NK-92 (cell line): ENCODE data around the gene TMEM94.
"Not testable (repeated sequence)": the region's sequence is repeated elsewhere in the genome, so short reads cannot be mapped to it uniquely, and the experiment has no call there.

Source experiments
- DNase-seq: peaks from one replicate; lab custom pipeline; 2025; ENCODE audit not compliant: unreplicated experiment; lab: John Stamatoyannopoulos, UW

Gene TMEM94

DNA sequence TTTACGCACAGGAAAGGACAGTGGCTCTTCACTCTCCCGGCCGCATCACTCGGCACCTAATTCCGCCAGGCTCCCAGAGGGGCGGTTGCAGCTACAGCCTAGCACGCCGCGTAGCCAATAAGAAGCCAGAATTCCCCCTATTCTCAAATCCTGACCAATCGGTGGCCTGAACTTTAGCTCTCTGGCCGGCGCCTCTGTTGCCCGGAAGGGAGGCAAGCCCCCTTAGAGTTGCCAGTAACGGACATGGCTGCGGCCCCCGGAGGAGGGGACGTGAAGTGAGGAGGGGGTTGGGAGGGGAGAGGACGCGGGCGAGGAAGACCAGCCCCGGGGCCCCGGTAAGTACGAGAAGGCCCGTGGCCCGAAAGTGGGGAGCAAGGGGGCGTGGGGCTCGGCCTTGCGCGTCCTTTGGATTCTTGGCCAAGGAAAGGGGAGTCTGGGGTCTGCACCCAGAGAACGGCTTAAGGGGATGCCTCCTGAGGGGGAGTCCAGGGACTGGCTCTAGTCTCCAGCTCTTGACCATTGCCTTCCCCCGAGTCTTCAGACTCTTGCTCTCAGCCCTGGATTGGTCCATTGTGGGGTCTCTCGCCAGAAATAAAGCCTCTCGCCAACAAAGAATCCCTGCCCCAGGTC lies at the start of gene TMEM94:
Gene TMEM94, plus strand, starts transcription at position 219 of the 630 bp plus-strand sequence. CDS start 15,271 bp downstream, outside the sequence.
- peak; percentile 44 for DNase-seq

DNA sequence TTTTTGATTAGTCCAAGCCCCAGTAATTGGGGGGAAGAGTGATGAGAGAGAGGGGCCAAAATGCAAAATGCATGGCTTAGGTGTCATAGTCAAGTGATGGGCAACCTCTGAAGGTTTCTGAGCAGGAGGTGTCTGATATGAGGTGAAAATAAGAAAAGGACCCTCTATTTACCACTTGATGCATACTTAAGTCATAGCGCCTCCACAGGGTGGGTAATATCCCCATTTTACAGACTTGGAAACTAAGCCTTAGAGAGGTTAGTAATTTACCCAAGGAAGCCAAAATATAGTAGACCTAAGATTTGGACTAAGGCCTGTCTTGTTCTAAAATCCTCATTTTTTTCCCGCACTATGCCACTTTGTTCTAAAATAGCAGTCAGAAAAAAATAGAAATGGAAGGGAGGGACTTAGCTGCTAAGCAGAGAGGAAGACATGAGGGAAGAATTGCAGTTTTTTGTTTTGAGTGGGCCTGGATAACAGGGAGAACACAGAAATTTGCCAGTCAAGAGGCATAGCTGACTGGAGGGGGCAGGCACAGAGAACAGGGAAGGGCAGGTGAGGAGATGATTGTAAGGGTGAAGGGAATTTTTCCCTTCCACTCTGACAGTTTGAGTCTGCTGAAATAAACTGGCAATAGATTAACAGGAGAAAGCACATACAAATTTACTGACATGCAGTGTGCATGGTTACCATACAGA lies 48.6 kb upstream of the TMEM94 start:
- DNase-seq: no peak

DNA sequence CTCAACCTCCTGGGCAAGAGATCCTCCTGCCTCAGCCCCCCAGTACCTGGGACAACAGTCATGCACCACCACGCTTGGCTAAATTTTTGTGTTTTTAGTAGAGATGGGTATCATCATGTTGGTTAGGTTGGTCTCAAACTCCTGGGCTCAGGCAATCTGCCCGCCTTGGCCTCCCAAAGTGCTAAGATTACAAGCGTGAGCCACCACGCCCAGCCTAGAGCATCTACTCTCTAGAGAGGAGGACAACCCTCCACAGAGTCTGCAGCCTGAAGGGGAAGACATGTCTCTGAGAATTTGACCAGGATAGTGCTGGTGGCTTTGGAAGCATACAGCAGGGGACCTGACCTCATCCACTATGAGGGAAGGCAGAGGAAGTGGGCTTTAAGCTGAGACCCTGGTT lies 46.3 kb upstream of the TMEM94 start:
- no peak for DNase-seq

DNA sequence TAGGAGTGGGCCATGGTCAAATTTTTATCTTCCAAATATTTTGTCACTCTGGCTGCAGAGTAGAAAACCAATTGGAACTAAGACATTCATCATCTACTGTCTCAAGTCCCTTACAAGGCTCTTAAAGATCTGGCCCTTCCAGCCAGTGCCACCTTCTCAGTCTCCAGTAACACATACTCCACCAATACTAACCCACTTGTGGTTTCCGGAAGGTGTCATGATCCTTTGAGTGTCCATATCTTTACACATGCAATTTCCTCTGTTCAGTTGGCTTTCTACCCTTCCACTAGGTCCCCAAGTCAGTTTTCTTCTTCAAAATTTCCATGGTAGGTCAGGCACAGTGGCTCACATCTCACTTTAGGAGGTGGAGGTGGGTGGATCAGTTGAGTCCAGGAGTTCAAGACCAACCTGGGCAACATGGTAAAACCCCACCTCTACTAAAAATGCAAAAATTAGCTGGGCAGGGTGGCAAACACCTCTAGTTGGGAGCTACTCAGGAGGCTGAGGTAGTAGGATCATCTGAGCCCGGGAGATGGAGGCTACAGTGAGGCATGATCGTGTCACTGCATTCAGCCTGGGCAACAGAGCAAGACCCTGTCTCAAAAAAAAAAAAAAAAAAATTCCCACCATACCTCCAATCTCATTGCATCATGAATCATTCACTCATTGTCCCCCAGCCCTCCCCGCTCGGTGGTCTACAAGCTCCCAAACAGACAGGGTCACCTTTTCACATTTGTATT lies 44.9 kb upstream of the TMEM94 start:
- no peak for DNase-seq

DNA sequence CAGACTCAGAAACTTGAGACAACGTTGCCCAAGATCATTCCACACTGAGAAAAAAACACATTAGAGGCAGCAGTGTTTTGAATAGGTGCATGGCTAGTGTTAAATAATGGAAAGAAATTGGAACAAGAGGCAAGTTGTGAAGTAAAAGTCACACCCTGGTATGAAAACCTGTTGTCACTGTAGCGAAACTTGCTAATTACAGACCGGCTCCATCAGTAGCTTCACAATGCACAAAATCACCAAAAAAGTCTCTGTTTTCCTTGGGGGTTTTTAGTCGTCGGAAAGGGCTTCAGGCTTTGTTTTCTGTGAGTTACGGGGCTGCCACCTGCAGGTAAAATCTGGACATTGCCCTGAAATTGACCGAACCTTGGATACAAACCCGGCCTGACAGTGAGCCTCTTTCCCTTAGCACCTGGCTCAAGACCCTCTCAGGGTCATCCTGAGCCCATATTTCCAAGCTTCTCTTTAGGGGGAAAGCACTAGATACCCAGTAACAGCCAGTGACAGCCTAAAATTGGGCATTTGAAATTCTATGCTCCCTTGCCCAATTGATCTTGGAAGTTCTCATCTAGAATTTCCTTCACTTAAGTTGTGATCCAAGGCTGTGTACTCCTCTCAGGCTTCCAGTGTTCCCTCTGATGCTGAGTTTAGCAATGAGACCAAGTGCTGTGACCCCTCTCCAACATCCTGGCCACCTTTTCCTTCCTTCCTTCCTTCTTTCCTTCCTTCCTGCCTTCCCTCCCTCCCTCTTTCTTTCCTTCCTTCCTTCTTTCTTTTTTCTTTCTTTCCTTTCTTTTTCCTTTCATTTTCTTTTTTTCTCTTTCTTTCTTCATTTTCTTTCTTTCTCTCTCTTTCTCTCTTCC lies 43.7 kb upstream of the TMEM94 start:
- DNase-seq: no peak

DNA sequence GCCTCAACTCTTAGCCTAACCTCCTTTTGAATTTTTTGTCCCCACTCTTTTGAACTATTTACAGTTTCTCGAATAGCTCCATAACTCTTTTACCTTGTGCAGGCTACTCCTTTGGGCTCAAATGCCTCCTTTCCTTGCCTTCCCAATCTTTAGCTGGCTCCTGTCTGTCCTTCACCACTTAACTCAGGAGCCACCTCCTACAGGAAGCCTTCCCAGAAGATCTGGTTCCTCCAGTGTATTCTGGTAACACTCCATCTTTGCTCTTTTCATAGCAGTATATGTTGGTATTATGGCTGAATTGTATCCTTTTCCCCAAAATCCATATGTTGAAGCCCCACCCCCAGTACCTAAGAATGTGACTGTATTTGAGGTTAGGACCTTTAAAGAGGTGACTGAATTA lies 41.9 kb upstream of the TMEM94 start:
- no peak for DNase-seq

DNA sequence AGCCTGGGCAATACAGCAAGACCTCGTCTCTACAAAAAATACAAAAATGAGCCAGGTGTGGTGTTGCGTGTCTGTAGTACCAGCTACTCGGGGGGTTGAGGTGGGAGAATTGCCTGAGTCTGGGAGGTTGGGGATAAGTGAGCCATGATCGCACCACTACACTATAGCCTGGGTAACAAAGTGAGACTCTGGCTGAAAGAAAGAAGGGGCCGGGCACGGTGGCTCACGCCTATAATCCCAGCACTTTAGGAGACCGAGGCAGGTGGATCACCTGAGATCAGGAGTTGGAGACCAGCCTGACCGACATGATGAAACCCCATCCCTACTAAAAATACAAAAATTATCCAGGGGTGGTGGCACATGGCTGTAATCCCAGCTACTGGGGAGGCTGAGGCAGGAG lies 40.4 kb upstream of the TMEM94 start:
- DNase-seq: no peak

DNA sequence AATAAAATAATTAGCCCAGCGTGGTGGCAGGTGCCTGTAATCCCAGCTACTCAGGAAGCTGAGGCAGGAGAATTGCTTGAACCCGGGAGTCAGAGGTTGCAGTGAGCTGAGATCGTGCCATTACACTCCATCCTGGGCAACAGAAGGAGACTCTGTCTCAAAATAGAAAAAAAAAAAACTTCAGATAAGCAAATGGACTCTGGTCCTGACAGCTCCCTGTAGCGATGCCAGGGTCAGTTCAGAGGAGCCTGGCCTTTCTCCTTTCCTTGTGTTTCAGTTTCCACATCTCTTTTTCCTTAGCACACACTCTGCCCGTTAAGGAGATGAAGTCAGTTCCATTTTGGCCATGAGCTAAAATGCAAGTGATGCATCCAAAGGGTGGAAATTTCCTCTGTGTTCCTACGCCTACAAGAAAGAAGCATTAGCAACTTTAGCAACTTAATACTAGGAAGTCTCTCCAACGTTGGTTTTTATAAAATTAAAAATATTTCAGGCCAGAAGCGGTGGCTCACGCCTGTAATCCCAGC lies 39.3 kb upstream of the TMEM94 start:
- DNase-seq: no peak

DNA sequence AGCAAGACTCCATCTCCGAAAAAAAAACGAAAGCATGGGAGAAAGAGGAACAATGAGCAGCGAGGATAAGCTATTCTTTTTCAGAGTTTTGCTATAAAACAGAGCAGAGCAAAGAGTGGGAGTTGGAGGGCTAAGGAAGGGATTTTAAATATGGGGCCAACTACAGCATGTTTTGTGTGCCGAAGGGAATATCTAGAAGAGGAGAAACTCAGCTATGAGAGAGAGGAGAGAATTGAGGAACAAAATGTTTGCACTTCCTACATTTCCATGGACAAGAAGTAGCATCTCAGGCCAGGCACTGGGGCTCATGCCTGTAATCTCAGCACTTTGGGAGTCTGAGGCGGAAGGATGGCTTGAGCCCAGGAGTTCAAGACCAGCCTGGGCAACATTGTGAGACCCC lies 37.9 kb upstream of the TMEM94 start:
- no peak for DNase-seq

DNA sequence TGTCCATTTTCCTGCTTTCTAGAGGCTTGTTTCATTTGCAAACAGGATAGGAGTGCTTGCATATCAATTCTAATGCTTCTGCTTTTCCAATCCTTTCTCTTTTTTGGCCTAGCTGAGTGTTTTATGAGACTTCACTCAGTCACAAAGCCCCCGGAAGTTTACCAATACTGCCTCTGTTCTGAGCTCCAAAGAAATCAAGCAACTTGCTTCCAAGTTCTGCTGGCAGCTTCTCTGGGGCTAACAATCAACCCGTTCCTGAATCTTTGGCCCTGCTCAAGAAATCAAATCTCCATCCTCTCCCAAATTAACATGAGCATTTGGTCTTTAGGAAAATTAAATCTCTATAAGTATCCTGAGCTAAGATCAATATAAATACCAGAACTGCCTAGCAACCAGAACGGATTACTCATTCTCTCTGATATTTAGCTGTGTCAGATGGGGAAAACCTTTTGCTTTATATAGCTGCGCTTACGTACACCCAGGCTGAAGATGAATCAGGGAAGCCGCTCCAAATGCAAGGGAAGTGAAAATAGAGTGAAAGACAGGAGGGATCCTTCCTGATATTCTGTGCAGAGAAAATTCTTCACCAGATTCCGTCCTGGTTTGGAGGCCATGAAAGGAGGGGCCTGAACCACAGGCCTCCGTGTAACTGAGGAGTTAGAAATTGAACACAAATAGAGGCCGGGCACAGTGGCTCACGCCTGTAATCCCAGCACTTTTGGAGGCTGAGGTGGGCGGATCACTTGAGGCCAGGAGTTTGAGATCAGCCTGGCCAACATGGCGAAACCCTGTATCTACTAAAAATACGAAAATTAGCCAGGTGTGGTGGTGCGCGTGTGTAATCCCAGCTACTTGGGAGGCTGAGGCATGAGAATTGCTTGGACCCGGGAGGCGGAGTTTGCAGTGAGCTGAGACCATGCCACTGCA lies 27.6 kb upstream of the TMEM94 start:
- no peak for DNase-seq

DNA sequence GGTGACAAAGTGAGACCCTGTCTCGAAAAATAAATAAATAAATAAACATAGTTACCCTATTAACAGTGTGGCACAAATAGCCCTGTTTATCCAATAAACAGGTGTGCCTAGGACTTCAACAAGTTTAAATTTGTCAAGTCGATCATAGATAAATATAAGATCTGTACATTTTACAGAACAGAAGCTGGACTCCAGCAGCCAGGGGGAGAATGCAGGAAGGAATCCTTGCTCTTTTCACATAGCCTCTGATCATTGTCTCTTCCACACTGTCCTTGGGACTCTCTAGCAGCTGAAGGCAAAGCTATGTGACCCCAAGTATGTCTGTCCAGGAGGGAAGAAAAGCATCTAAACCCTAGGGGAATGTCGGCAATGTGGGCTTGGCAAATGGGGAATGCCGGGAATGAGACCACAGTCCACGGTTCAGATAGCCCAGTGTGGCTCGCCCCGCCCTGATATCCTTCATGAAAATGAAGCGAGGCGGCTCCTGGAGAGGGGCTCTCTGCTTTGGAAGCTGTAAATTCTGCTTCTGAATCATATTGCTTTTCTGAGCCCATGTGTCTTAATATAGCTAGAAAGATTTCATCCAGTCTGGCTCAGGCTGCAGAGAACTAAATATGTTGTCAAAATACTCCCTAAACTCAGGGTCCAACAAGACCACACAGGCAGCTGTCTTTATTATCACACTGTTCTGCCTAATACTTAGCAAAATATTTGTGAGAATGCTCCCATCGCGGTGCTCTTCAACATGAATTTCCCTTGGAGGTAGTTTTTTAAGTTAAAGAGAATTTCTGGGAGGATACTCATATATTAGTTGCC lies 26.1 kb upstream of the TMEM94 start:
- no peak for DNase-seq

DNA sequence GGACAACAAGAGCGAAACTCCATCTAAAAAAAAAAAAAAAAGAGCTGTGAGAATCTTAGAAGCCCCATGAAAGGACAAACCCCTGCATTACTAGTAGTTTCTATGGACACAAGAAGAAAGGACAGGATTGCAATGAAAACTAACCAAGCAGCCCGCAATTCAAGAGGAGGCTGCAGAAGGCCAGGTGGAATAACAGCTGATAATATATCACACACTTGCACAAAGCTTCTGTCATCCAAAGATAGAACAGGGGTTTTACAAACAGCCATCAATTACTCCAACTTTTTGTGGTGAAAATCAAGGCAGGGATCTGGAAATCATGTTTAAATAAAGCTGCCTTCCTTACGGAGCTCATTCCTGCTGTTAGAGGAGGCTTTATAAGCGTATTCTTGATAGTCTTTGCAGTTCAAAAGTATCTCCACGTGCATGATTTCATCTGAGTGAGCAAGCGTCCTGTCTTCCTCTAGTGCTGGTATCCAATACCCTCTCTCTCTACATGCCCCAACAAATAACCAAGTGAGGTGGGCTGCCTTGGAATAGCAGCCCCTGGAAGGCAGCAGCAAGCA lies 23.1 kb upstream of the TMEM94 start:
- no peak for DNase-seq

DNA sequence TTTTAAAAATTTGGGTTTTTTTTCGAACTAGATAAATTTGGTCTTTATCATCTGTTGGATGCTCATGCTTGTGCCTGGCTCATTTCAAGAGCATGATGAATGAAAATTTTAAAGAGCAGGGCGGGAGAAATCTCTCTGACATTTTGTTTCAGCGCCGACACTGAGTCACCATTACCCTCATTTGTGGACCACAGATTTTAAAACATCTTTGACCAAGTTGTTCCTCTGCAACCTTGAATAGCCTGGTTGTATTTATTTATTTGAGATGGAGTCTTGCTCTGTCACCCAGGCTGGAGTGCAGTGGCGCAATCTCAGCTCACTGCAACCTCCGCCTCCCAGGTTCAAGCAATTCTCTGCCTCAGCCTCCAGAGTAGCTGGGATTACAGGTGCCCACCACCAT lies 22.0 kb upstream of the TMEM94 start:
- DNase-seq: not testable (repeated sequence)

DNA sequence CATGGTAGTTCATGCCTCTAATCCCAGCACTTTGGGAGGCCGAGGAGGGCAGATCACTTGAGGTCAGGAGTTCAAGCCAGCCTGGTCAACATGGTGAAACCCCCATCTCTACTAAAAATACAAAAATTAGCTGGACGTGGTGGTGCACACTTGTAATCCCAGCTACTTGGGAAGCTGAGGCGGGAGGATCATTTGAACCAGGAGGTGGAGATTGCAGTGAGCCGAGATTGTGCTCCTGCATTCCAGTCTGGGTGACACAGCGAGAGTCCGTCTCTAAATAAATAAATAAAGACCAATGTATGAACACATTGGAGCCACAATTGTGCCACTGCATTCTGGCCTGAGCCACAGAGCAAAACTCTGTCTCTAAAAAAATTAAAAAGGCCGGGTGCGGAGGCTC lies 19.0 kb upstream of the TMEM94 start:
- DNase-seq: not testable (repeated sequence)

DNA sequence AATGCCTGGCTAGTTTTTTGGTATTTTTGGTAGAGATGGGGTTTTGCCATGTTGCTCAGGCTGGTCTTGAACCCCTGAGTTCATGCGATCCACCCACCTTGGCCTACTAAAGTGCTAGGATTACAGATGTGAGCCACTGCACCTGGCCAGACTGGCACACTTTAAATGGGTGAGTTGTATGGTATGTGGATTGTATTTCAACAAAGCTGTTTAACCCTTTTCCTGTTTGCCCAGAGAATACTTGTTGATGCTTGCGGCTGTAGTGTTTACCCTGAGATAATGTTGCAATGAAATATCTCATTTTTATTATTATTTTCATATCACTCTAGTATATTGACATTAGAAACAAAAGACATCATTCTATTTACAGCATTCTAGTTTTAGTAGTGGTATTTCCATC lies 17.1 kb upstream of the TMEM94 start:
- DNase-seq: no peak

DNA sequence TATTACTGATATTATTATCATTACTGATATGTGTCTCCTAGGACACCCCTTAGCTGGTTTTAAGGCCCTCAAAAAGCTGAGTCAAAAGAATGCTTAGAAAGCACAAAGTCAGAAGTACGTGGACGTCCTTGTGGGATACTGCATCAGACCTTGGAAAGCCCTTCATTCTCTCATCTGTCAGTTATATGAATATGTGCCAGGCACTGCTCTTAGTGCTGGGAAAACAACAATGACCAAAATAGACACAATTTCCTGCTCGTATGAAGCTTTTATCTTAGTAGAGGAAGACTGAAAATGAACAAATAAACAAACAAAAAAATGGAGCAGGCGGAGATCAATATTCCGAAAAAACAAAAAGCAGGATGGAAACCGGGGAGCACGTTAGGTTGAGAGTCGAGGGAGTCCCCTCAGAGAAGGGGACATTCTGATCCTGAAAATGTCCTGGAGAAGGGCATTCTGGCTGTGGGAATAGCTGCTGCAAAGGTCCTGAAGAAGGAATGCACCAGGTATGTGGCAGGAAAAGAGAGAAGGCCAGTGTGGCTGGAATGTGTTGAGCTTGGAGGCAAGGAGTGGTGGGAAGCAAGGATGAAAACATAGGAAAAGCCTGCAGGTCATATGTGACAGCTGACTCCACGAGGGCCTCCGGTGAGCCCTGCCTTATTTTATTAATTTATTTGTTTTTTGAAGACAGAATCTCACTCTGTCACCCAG lies 15.5 kb upstream of the TMEM94 start:
- DNase-seq: no peak

DNA sequence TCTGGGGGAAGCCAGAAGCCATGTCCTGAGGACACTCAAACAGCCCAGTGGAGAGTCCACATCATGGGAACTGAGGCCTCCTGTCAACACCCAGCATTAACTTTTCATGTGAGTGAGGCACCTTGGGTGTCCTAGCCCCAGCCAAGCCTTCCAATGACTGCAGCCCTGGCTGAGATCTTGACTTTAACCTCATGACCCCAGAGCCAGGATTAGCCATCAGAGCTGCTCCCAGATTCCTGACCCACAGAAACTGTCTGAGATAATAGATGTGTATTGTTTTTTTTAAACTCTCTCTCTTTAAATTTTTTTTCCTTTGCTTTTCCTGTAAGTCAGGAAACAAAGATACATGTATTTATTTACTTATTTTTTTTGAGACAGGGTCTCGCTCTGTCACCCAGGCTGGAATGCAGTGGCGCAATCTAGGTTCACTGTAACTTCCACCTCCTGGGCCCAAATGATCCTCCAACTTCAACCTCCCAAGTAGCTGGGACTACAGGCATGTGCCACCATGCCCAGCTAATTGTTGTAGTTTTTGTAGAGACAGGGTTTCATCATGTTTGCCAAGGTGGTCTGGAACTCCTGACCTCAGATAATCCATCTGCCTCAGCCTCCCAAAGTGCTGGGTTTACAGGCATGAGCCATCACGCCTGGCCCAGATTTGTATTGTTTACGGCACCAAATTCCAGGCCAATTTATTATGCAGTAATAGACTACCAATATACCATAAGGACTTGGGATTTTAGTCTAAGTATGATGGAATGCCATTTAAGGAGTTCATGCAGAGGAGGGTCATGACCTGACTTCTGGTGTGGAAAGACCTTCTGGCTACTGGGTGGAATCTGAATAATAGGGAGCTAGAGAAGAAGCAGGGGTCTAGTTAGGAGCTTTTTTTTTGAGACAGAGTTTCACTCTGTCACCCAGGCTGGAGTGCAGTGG lies 14.0 kb upstream of the TMEM94 start:
- no peak for DNase-seq
